Thoracic aorta (tissue), 2 donors: ENCODE results near the gene DZIP1L. TPM values are rescaled to one million over a fixed set of nuclear protein-coding genes. Genes with fewer than 3 reads are reported as not detected.

Source experiments
- ATAC-seq: fragments of 150-250 bp; one replicate; pipeline ENCODE4 v1.8.0; 2017; ENCODE audit warnings: low read depth; ENCODE audit not compliant: insufficient number of reproducible peaks, low FRiP score
- DNase-seq: peaks from one replicate; pipeline ENCODE4 v3.0.0-alpha.2; 2020; ENCODE audit warnings: low spot score
- H3K27ac ChIP-seq, 2 donors: fragments of 200-600 bp; sonication (generic); 1 replicate in 1 of 2; 2 replicates in 1 of 2; pipeline ENCODE4 v1.5.1; 2016; ENCODE audit warnings: mild to moderate bottlenecking in 2 of 2, moderate library complexity in 2 of 2
- H3K27me3 ChIP-seq: fragments of 200-600 bp; sonication (generic); replicated peaks from 2 replicates; pipeline ENCODE4 v1.6.0; 2016; ENCODE audit warnings: mild to moderate bottlenecking; ENCODE audit not compliant: insufficient read depth
- H3K36me3 ChIP-seq: fragments of 200-600 bp; sonication (generic); one replicate; pipeline ENCODE4 v1.5.1; 2016
- H3K4me1 ChIP-seq, 2 donors: fragments of 200-600 bp; sonication (generic); 1 replicate in 1 of 2; 2 replicates in 1 of 2; pipeline versions ENCODE4 v1.5.1 to v1.6.0; 2016; ENCODE audit warnings: low read depth in 2 of 2, mild to moderate bottlenecking in 1 of 2; ENCODE audit not compliant: control insufficient read depth in 1 of 2
- H3K4me3 ChIP-seq: fragments of 200-600 bp; sonication (generic); 2 replicates; pipeline ENCODE4 v1.5.1; 2016; ENCODE audit warnings: mild to moderate bottlenecking
- H3K9me3 ChIP-seq: fragments of 200-600 bp; sonication (generic); 2 replicates; pipeline ENCODE4 v1.5.1; 2016
- total RNA-seq, 2 donors: library from RNA; depleted of rRNA; stranded (reverse); fragments of >200 nt; gene quantifications; one replicate each; pipeline versions ENCODE4 v1.1.0 to v1.2.3, GENCODE V29; 2016
- TF ChIP-seq, protein P1 (sequence below): fragments of 200-600 bp; sonication (generic); IDR thresholded peaks from one replicate; pipeline ENCODE4 v1.5.1; 2019; ENCODE audit warnings: antibody characterized with exemption

Gene DZIP1L
- total RNA-seq, 2 donors from 2014 or later, result 61.1 to 110 TPM

GRCh38 chr3:138047596-138048158 lies 67.7 kb downstream of the DZIP1L start:
- no peak overlapping the region for H3K4me3 ChIP-seq
- no peaks in the 10 kb centered on the region for H3K4me1 ChIP-seq
- H3K27ac ChIP-seq, result no peak overlapping the region
- H3K9me3 ChIP-seq, result no peaks in the 10 kb centered on the region
- TF ChIP-seq, protein P1, sequence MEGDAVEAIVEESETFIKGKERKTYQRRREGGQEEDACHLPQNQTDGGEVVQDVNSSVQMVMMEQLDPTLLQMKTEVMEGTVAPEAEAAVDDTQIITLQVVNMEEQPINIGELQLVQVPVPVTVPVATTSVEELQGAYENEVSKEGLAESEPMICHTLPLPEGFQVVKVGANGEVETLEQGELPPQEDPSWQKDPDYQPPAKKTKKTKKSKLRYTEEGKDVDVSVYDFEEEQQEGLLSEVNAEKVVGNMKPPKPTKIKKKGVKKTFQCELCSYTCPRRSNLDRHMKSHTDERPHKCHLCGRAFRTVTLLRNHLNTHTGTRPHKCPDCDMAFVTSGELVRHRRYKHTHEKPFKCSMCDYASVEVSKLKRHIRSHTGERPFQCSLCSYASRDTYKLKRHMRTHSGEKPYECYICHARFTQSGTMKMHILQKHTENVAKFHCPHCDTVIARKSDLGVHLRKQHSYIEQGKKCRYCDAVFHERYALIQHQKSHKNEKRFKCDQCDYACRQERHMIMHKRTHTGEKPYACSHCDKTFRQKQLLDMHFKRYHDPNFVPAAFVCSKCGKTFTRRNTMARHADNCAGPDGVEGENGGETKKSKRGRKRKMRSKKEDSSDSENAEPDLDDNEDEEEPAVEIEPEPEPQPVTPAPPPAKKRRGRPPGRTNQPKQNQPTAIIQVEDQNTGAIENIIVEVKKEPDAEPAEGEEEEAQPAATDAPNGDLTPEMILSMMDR, result no peak
- H3K36me3 ChIP-seq, result peaks cover 2% of the 10 kb centered on the region
- H3K27me3 ChIP-seq, result no peaks in the 10 kb centered on the region
- no peak for ATAC-seq
- DNase-seq, result no peak

DNA sequence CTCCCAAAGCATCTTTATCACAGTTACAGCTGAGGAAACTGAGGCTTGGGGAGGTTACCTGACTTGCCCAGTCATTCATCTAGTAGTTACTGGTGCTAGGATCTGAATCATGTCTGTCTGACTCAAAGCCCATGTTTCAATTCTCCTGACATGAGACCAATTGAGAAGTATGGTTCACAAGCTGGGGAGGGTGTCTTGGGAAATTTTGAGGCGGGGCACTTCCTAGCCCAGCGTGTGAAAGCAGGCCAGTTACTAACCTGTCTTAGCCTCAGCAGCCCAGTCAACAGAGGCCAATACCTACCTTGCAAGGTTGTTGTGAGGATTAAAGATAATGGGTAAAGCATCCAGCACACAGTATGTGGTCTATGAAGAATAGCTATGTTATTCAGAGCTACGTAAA lies 68.5 kb downstream of the DZIP1L start:
- TF ChIP-seq, protein P1, result no peak
- ATAC-seq (no peak), DNase-seq (no peak)
- no peak overlapping the region for H3K27ac ChIP-seq
- no peak overlapping the region for H3K4me3 ChIP-seq
- no peaks in the 10 kb centered on the region for H3K27me3 ChIP-seq
- no peaks in the 10 kb centered on the region for H3K9me3 ChIP-seq
- H3K4me1 ChIP-seq, result no peaks in the 10 kb centered on the region
- peaks cover 2% of the 10 kb centered on the region for H3K36me3 ChIP-seq

GRCh38 chr3:138046085-138046484 lies 69.3 kb downstream of the DZIP1L start:
- H3K27me3 ChIP-seq, result no peaks in the 10 kb centered on the region
- H3K4me1 ChIP-seq, result no peaks in the 10 kb centered on the region
- no peak for DNase-seq
- TF ChIP-seq, protein P1, result no peak
- H3K36me3 ChIP-seq, result peaks cover 2% of the 10 kb centered on the region
- H3K4me3 ChIP-seq, result no peak overlapping the region
- no peaks in the 10 kb centered on the region for H3K9me3 ChIP-seq
- H3K27ac ChIP-seq, result no peak overlapping the region
- ATAC-seq, result no peak

DNA sequence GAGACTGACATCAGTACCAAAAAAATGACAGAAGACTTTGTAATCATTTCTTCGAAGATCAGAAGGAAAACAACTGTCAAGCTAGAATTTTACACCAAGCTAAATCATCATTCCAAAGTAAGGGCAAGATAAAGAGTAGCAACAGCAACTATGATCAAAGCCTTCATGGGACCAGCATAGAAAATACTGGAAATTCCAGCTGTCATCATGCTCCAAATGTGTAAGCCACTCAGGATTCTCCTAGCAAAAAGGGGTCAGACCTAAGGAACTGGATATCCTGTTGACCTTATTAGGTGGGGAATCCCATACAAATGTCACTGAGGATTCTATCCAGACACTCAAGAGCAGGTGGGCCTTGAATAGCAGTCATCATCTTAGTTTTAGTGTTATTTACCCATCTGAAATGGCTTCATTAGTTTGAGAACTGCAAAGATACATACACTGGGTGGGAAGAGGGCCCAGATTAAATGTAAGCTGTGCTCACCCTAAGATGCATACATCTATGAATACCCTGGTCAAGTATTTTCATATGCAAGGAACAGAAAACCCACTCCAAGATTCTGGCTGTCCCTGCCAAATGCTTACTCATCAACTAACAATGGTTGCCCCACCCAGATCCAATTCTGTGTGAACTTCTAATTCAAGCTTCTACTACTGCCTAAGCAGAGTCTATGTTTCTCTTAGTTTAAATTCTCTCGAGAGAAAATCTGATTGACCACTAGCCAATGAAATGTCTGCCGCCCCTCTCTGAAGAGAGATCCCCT lies 72.0 kb downstream of the DZIP1L start:
- TF ChIP-seq, protein P1, result no peak
- Histone ChIP-seq H3K36me3 (peaks cover 2% of the 10 kb centered on the region), H3K27me3 (no peaks in the 10 kb centered on the region), H3K27ac (no peak overlapping the region), H3K4me3 (no peak overlapping the region), H3K4me1 (no peaks in the 10 kb centered on the region), H3K9me3 (no peaks in the 10 kb centered on the region)
- no peak for ATAC-seq
- DNase-seq, result no peak

GRCh38 chr3:138042043-138042442 lies 73.4 kb downstream of the DZIP1L start:
- no peak overlapping the region for H3K27ac ChIP-seq
- H3K9me3 ChIP-seq, result no peaks in the 10 kb centered on the region
- no peaks in the 10 kb centered on the region for H3K27me3 ChIP-seq
- TF ChIP-seq, protein P1, result no peak
- DNase-seq (no peak), ATAC-seq (no peak)
- no peaks in the 10 kb centered on the region for H3K36me3 ChIP-seq
- H3K4me1 ChIP-seq, result no peaks in the 10 kb centered on the region
- no peak overlapping the region for H3K4me3 ChIP-seq
